Measurements from ENCODE around the gene LRP5.

Gene LRP5

DNA sequence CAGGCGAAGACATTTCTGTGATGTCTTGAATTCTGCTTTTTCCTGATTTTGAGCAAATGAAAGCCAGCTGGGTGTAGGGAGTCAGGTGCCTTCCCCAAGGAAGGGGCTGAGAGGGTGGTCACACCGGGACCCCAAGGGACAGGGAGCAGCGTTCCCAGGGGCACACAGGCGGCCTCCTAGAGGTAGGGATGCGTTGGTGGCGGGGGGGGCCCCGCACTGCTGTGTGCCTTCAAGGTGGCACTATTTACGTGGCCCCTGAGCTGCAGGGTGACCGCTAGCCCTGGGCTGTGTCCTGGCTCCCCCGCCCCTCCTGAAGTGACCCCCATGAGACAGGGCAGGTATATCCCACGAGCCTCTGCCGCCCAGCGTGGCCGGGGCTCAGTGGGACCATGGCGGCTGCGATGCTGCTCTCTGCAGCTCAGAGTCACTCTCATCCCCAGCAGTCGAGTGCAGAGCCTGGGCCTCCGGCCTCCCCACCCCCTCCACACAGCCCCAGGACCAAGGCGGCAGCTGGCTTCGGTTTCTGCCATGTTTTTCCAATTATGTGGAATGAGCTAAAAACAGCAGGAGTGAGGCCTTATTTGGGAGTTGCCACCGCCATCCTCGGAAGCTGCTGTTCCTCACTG, 60.9 kb downstream of the LRP5 start:
- Mint-ChIP-seq H3K4me1 (peaks cover 63% of the 10 kb centered on the region), H3K27me3 (ENCODE audit: low read depth, poor library complexity) (no peaks in the 10 kb centered on the region), H3K36me3 (ENCODE audit: low read depth) (peaks cover 28% of the 10 kb centered on the region), H3K9me3 (no peaks in the 10 kb centered on the region), H3K27ac (peak overlapping the region; percentile 88), H3K4me3 (no peak overlapping the region)
- DNase-seq = peak; percentile 24
- TF ChIP-seq, protein P1, sequence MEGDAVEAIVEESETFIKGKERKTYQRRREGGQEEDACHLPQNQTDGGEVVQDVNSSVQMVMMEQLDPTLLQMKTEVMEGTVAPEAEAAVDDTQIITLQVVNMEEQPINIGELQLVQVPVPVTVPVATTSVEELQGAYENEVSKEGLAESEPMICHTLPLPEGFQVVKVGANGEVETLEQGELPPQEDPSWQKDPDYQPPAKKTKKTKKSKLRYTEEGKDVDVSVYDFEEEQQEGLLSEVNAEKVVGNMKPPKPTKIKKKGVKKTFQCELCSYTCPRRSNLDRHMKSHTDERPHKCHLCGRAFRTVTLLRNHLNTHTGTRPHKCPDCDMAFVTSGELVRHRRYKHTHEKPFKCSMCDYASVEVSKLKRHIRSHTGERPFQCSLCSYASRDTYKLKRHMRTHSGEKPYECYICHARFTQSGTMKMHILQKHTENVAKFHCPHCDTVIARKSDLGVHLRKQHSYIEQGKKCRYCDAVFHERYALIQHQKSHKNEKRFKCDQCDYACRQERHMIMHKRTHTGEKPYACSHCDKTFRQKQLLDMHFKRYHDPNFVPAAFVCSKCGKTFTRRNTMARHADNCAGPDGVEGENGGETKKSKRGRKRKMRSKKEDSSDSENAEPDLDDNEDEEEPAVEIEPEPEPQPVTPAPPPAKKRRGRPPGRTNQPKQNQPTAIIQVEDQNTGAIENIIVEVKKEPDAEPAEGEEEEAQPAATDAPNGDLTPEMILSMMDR (IDR thresholded peaks at IDR 0.05) = no peak

DNA sequence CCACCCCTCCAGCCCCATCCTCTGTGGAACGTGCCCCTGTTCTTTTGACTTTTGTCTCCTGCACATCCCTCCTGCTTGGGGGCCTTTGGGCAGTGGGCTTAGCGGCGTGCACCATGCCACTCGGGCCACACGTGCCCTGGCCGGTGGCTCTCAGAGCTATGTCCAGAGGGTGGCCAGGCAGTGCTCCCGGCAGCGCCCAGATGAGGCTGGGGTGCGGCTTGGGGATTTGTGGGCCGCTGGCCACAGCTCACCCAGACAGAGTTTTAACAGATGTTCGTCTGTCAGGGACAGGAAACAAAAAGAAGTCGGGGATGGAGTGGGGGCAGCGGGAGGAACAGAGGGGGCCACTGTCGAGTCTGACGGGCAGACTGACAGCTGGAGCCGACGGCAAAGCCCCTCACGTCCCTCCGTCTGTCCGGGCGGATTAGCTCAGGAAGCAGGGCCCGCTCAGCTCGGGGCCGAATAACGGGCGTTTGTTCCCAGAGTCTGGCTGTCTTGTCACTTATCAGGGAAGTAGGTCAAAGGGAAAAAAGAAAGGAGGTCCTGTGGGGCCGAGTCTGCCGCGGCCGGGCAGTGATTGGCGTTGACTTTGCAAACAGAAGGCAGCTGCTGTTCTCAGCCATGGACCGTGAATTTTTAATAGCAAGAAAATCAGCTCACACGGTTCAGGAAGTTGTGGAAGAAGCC, 61.6 kb downstream of the LRP5 start:
- Mint-ChIP-seq H3K9me3 (no peaks in the 10 kb centered on the region), H3K4me3 (no peak overlapping the region), H3K4me1 (peaks cover 59% of the 10 kb centered on the region), H3K27me3 (ENCODE audit: low read depth, poor library complexity) (no peaks in the 10 kb centered on the region), H3K27ac (peak overlapping the region; percentile 88), H3K36me3 (ENCODE audit: low read depth) (peaks cover 23% of the 10 kb centered on the region)
- TF ChIP-seq, protein P1 (IDR thresholded peaks at IDR 0.05) = no peak
- DNase-seq = peak; percentile 21

DNA sequence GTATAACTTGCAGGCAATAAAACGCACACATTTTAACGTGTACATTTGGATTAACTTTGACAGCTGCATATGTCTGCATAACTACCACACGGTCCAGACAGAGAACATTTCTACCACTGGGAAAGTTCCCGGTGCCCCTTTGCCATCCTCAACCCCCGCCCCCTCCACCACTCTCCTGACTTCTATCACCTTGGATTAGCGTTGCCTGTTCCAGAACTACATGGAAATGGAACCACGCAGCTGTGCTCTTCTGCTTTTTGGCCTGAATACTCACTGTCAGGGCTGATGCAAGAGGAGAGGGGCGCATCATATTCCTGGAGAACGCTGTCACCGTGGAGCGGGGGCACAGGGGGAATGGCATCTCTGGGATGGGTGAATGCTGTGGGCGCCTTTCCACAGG, 62.1 kb downstream of the LRP5 start:
- peaks cover 19% of the 10 kb centered on the region for H3K36me3 Mint-ChIP-seq (ENCODE audit: low read depth)
- no peak for DNase-seq
- peak overlapping the region; percentile 89 for H3K27ac Mint-ChIP-seq
- H3K27me3 Mint-ChIP-seq (ENCODE audit: low read depth, poor library complexity) = no peaks in the 10 kb centered on the region
- H3K4me1 Mint-ChIP-seq = peaks cover 60% of the 10 kb centered on the region
- no peak overlapping the region for H3K4me3 Mint-ChIP-seq
- TF ChIP-seq, protein P1 (IDR thresholded peaks at IDR 0.05) = no peak
- H3K9me3 Mint-ChIP-seq = no peaks in the 10 kb centered on the region

DNA sequence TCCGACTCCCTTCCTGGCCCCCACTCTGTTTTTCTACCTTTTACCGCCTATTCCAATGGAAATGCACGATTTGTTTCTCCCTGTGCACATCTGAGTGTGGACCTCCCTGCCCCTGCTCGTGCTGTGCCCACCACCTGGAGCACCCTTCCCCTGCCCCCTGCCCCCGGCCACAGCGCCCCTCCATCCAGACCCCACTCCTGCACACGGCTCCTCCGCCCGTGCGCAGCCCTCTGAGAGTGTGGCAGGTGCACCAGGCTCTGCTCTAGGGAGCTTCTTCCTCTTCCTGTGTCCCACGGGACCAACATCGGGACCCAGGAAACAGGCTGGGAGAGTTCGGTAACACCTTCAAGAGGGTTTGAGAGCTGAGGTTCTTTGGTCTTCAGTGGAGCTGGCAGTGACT, 62.9 kb downstream of the LRP5 start:
- TF ChIP-seq, protein P1 (IDR thresholded peaks at IDR 0.05) = no peak
- Mint-ChIP-seq H3K27me3 (ENCODE audit: low read depth, poor library complexity) (no peaks in the 10 kb centered on the region), H3K4me3 (peak overlapping the region; percentile 45), H3K4me1 (peaks cover 63% of the 10 kb centered on the region), H3K27ac (peak overlapping the region; percentile 89), H3K9me3 (no peaks in the 10 kb centered on the region), H3K36me3 (ENCODE audit: low read depth) (peaks cover 19% of the 10 kb centered on the region)
- DNase-seq = no peak

- DNase-seq = no peak
- no peaks in the 10 kb centered on the region for H3K27me3 Mint-ChIP-seq (ENCODE audit: low read depth, poor library complexity)
- H3K36me3 Mint-ChIP-seq (ENCODE audit: low read depth) = peaks cover 19% of the 10 kb centered on the region
- H3K4me1 Mint-ChIP-seq = peaks cover 63% of the 10 kb centered on the region
- H3K27ac Mint-ChIP-seq = no peak overlapping the region
- TF ChIP-seq, protein P1 (IDR thresholded peaks at IDR 0.05) = no peak
- no peaks in the 10 kb centered on the region for H3K9me3 Mint-ChIP-seq
- H3K4me3 Mint-ChIP-seq = no peak overlapping the region
These were observed 63.4 kb downstream of the LRP5 start for GRCh38 chr11:68375766-68376165.

GRCh38 chr11:68377389-68377795, 65.0 kb downstream of the LRP5 start:
- Mint-ChIP-seq H3K27ac (no peak overlapping the region), H3K27me3 (ENCODE audit: low read depth, poor library complexity) (no peaks in the 10 kb centered on the region), H3K4me3 (no peak overlapping the region), H3K9me3 (no peaks in the 10 kb centered on the region), H3K36me3 (ENCODE audit: low read depth) (peaks cover 3% of the 10 kb centered on the region), H3K4me1 (peaks cover 61% of the 10 kb centered on the region)
- TF ChIP-seq, protein P1 (IDR thresholded peaks at IDR 0.05) = no peak
- DNase-seq = no peak

All from nephron progenitor cell (in vitro differentiated cells).